ENCODE measurements around the gene KRTAP10-3. TPM values are rescaled to one million over a fixed set of nuclear protein-coding genes. Genes with fewer than 3 reads are reported as not detected.

KRTAP10-3 gene
- total RNA-seq, 1 experiment from 2014 or later: not detected

DNA sequence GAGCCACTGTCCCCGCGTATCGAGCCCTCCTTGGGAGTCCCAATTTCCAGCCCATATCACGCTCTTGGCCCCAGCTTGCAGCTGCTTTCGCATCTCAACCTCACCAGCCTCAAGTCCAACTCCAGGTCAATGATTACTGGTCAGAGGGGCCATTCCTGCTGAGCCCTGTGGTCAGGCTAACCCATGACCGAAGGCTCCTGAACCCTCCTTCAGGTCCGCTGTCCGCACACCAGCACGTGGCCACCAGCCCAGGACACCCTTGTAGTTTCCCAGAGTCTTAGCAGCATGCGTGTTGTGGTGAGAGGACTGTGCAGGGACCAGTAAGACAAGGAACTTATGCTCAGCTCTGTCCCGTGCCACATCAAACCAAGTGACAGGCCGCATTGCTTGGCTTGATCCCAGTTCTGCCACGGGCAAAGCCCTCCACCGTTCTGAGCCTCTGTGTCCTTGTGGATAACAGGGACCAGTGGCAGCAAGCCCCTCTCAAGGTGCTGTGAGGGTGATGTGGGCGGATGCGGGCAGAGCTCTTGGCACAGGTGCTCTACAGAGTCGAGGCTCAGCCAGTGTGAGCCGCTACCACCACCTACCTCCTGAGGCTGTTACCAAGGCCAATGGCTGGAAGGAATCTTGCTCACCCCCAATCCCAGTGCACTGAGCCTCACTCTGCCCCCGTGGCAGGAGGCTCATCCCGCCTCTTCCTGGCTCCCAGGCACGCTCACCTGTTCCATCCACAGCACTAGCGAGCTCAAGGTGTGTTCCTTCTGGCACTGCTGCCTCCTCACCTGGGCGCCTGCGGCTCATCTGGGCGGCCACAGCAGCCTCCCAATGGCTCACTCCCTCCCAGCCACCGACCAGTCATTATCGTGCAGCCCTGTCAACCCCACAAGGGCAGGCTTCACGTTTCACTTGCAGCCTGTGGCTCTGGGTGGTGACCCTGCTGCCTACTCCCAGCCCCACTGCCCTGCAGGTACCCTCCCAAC is 39.0 kb downstream of the KRTAP10-3 start:
- DNase-seq (ENCODE audit: low spot score): no peak

DNA sequence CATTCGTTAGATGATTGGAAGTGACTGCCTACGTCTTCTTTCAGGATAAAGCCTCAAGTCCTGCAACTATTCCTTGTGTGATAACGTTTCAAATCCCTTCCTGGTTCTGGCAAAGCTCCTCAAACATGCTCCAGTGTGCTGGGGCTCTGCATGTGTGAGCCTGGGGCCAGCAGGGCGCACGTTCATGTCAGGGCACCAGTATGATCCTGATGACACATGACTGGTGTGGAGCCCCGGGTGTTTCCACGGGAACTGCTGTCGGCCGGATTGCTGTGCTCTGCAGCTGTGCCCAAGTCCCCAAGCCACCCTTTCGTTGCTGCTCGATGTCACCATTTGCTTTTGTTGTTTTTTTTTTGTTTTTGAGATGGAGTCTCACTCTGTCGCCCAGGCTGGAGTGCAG is 39.9 kb downstream of the KRTAP10-3 start:
- no peak for DNase-seq (ENCODE audit: low spot score)

DNA sequence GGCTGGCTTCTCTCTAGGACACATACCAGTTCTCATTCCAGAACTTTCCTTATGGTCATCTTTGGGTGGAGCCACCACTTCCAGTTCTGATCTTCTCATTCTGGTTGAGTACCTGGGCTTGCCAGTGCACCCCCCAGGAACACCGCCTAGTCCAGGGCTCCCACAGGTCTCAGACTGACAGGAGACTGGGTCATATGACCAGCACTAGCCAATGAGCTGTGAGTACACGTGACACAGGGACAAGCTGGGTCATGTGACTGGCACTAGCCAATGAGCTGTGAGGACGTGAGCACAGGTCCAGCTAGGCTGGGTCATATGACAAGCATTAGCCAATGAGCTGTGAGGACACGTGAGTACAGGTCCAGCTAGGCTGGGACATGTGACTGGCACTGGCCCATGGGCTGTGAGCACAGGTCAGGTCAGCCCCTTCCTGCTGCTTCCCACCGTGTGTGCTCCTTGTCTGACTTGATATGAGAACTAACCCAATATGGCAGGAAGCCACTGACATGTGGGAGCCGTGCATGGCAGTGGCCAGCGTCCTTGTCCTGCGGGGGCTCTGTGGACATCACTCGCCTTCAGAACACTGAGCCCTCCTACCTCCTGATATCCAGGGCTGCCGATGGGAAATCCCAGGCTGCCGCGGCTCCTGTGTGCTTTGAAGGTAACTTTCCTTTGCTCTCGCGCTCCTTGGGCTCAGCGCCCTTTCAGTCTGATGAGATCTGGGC is 41.3 kb downstream of the KRTAP10-3 start:
- peak; percentile 100 for DNase-seq (ENCODE audit: low spot score)

DNA sequence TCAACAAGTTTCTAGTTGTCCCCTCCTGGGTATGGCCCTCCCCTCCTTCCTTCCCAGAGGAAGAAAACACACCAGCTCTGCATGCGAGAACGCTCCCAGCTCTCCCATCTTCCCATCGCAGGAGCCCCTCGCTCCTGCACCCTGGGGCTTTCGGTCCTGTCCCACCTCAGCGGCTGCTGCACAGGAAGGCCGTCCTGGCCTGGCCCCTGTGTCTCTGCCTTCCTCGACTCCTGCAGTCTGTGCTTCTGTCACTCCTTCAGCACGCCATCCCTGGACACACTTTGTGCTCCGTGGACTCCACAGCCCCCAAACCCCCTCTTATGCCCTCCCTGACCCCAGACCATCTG is 41.8 kb downstream of the KRTAP10-3 start:
- no peak for DNase-seq (ENCODE audit: low spot score)

DNA sequence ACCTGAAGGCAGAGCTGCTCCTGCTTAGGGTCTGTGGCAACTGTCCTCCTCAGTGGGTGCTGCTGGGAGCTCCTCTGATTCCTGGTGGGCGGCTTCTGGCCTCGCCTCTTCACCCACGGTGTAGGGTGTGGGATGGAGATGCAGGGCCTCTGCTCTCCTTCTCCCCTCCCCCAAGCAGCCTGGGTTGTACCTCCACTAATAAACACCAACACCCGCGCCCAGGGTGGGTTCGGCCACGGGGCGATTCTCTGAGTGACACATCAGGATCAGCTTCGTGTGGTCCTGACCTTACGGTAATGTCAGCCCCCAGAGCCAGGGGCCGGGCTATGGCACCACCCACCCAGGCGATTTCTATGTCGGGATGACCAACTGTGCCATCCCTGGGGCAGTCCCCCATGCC is 42.3 kb downstream of the KRTAP10-3 start:
- no peak for DNase-seq (ENCODE audit: low spot score)

DNA sequence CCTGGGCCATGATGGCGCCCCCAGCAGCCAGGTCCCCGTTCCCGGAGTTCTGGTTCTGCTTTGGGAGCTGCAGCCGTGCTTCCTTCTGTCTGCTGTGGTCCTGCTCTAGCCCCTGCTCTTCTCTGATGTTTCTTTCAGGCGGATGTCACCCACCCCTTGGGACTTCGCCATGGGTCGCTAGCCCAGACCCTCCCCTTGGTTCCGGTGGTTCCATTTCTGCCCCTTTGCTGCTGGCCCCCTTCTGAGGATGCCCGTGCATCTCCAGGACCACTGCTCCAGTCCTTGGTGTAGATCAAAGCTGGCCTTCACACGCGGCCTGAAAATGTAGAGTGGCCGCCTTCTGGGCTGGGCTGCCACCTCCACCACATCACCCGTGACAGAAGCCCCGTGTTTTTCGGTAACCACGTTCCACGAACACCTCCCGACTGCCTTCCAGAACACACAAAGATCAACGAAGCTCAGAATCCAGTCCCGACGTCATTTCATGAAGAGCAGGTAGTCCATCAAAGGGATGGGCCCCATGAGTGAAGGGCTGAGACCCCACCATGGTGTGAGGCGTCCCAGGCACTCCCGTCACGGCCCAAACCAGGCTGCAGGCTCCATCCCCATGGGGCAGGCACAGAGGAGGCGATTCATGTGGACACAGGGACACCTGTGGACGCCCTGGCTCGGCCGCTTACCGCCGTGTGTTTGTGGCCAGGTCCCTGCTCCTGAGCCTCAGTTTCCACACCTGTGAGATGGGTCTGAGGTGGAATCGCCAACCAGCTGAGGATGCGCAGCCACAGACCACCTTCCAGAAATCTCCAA is 43.0 kb downstream of the KRTAP10-3 start:
- DNase-seq (ENCODE audit: low spot score): no peak

DNA sequence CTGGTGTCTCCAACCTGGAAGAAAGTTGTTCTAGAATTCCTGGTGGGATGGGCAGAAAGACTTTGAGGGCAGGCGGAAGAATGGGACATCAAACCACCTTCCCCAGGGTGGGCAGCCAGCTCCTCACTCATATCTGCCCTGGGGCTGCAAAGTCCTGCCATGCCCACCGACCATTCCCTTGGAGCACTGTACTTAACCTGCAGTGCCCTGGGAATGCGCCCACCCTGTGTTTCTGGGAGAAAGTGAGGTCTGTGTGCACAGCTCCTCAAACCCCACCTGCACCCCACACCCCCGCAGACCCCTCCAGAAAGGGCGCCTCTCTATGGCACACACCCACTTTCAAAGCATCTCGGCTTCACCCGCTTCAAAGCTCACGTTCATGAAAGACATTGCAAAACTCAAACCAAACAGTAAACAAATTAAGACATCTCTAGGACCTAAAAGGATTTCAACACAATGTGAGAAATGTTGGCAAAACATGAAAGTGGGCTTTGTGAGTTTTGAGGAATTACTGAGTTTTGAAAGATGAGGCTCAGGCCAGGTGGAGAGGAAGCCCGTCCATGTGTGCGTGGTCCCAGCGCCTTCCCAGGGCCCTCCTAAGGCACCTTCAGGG is 43.7 kb downstream of the KRTAP10-3 start:
- no peak for DNase-seq (ENCODE audit: low spot score)

DNA sequence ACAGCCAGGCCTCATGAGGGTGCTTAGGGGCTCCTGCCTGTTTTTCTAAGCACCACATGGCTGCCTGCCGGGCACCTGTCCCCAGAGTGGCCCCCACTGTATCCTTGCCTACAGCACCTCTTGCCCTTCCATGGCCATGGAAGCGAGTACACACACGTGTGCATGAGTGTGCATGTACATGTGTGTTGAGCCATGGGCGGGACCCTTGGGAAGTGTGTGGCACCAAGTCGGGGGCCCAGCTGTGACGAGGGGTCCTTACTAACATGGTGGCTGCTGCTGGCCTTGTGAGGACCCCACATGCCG is 44.4 kb downstream of the KRTAP10-3 start:
- no peak for DNase-seq (ENCODE audit: low spot score)

DNA sequence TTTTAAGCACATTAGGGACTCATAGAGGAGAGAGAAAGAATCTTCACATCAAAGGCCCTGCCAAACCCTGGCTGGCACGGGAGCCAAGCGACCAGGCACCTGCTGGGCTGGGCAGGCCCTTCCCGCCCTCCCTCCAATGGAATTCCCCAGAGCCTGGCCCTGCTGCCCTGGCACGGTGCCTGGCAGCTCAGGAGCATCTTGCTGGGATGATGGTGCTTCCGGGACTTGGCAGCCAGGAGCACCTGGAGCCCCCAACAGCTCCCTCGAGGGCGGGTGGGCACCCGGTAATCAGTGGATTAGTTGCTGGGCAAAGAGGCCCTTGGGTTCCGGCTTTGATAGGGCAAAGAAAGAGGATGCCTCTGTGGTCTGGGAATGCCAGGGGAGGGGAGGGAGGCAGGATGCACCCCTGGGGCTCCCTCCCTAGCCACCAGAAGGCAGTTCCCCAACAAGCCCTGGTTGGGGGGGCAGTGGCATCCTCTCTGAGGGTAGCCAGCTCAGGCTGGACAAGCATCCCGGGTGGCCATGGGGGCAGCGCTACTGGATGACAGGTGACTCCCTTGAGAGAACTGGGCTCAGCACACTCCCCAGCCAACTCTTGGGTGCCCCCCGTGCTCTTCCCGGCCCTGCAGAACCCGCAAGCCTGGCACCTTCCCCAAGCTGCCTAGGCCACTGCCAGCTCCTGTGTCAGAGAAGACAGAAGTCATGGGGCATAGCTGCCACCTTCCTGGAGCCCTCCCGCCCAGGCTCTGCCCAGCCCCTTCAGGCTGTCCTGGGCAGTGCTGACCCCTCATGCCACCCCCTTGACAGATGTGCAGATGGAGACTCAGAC is 45.0 kb downstream of the KRTAP10-3 start:
- DNase-seq (ENCODE audit: low spot score): peak; percentile 65

DNA sequence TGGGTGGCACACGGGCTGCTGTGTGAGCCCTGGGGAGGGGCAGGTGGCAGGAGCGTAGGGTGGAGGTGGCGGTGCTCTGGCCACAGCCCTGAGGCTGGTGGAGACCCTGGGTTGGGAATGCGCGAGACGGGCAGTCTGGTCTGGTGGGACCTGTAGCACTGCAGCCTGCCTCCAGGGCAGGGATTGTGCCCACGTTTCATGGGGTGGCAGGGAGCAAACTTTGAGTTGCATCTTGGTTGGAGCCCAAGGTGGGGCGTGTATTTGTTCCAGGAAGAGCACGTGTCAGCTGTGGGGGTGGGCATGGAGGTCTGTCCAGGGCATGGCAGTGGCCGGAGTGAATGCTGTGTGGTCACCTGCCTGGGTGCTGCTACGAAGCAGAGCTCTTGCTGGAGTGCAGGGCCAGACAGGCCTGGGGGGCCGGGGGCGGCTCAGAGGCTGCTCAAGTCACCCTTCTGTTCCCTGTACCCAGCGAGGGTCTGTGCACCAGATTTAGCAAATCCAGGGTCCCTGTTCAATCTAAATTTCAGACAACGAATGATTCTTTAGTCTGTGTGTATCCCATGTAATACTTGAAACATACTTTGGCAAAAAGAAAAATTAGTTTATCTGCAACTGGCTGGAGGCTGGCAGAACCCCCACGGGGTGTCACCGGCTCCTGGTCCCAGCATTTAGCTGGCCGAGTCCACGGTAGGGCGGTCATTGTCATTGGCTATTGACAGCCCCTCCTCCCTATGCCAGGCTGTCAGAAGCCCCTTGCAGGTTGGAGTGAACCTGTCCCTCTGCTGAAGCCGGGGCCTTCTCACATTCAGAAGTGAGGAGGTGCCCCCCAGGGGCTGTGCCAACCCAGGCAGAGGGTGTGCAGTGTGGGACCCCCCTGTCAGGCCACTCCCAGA is 45.9 kb downstream of the KRTAP10-3 start:
- DNase-seq (ENCODE audit: low spot score): no peak

DNA sequence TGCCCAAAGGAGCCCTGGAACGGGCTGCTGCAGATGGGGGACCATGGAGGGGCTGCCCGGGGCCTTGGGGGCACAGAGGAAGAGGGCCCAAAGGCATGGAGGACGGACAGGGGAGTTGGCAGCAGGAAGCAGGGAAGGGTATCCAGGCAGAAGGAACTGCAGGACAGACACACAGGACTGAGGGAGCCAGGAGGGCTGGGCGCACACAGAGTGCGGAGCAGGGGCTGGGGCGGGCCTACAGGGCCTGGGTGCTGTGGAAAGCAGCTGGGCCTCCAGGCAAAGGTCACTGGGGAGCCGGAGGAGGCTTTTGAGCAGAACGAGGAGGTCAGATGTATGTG is 46.7 kb downstream of the KRTAP10-3 start:
- DNase-seq (ENCODE audit: low spot score): no peak

DNA sequence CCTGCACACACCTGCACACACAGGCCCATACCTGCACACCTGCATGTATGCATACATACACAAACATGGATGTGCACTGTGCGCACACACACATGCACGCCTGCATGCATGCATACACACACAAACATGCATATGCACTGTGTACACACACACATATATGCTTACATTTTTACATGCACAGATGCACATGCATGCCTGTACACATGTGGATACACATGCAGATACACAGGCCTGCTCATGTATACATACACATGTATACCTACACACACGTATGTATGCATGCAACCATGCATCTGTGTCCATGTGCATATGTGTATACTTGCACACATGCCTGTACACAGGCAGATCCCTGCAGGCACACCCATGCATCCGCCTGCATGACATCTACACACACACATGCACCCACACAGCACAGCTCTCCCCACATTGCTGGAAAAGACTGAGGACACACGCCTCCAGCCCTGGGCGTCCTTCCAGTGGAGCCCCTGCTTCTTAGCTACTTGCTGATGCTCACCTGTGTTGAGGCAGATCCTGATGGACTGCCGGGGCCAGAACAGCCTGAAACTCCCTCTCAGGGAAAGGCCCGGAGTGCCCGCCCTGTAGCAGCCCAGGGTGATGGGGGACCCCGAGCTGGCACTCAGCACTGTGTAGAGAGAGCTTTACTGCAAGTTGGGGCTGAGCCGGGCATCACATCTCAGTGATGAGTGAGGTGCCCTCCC is 47.2 kb downstream of the KRTAP10-3 start:
- no peak for DNase-seq (ENCODE audit: low spot score)

DNA sequence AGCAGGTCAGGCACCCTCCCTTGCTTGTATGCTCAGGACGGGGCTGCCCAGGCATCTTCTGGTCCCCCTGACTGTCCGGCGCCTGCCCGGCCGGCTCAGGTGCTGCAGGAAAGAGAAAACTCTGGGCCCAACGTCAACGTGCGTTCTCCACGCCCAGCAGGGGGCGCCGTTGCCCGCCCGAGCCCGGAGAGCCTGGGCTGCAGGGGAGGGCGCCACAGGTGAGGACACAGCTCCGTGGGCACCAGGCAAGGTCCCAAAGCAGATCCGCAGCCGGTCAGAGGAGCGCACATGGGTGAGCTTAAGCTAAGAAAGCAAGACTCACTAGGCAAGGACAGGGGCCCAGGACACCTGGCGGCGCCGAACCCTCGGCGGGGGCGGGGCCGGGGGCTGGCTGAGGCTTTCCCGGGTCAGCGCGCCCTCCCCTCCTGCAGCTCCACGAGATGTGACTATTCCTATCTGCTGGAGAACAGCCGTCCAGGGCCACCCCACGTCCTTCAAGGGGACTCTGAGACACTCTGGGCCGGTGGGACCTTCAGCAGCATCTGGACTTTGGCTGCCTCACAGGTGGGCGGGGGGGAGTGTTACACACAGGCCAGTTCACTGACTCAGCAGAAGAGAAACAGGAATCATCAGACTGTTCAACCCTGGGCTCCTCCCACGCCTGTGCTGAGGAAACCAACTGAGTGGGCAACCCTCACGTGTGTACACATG is 47.9 kb downstream of the KRTAP10-3 start:
- DNase-seq (ENCODE audit: low spot score): peak; percentile 25

DNA sequence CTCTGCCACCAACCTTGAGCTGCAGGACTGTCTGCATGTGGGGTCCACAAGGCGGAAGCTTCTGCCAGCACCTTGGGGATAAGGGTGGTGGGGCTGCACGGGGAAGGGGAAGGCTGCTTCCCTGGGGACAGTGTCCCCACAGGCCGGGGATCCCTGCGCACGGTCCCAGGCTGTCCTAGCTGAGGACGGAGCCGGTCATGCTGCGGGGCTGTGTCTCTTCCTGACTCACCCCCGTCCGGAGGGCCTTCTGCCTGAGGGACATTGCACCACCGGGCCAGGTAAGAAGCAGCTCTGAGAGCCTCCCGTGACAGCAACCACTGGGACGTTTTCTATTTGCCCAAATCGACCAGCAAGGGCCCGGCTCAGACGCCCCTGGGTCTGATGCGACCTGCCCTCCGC is 48.5 kb downstream of the KRTAP10-3 start:
- DNase-seq (ENCODE audit: low spot score): no peak

DNA sequence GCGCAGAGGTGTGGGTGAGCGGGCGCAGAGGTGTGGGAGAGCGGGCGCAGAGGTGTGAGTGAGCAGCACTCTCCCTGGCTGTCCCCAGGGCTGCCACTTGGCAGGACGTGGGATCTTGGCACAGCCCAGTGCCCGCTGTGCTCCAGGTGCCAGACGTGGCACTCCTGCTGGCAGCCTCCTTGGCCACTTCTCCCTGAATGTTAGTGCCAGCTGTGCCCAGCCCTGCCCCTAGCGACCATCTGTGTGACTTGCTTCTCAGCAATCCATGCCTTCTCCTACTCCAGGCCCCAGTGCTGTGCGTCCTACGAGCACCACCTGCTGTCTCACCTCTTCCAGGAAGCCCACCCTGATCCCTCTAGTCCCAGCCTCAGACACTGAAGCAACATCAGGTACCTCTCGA is 49.1 kb downstream of the KRTAP10-3 start:
- DNase-seq (ENCODE audit: low spot score): peak; percentile 51

DNA sequence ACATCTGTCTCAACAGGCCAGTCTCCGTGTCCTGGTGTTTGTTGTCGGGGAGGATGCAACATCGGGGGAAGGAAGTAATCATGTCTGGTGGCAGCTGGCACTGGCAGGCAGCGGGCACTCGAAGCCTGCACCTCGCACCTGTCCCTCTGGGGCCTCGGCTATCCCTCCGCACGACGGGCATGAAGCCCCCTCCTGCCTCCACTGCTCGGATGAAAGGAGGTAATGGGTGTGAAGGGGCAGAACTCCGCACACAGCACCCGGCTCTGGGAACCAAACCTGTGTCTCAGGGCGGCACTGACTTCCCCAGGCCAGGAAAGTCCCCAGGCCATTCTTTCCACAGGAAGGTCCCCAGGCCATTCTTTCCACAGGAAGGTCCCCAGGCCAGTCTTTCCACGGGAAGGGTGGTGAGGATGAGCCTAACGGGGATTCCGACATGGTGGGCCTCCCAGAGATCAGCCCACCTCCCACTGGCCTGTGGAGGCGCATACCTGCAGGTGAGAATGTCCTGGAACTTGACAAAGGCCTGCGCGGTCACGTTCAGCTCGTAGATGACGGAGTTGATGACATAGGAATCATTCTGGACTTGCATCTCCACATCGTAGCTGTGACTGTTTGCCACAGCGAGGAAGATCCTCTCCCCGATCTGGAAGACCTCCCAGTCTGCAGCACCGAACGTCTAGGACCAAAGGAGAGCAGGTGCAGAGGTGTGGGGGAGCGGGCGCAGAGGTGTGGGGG is 49.7 kb downstream of the KRTAP10-3 start:
- no peak for DNase-seq (ENCODE audit: low spot score)

DNA sequence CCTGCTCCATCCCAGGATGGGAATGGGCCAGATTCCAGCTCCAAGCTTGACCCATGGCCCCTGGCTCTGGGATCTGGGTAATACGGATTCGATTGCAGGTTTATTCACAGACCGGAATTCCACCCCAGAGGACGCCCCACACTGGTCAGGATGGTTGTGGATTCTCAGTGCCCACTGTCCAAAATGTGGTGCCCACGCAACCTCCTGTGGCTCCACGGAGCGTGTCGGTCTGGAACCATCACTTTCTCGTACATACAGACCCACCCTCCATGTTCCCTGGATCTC is 50.2 kb downstream of the KRTAP10-3 start:
- DNase-seq (ENCODE audit: low spot score): no peak

Measured in A172 (cell line).